ES-I3 (cell line): ENCODE measurements around the gene IFNA2.
"Not testable (repeated sequence)": the region's sequence is repeated elsewhere in the genome, so short reads cannot be mapped to it uniquely, and the experiment has no call there.

Experiments used
- H3K36me3 ChIP-seq: 2 replicates; pipeline ENCODE4 v1.6.1; 2013; ENCODE audit warnings: mild to moderate bottlenecking, low read length, control low read depth, moderate library complexity; ENCODE audit not compliant: insufficient read depth
- H3K4me1 ChIP-seq: 2 replicates; pipeline ENCODE4 v1.6.1; 2013; ENCODE audit warnings: mild to moderate bottlenecking, control low read depth, low read length; ENCODE audit not compliant: insufficient read depth
- H3K9ac ChIP-seq: 2 replicates; pipeline ENCODE4 v1.6.1; 2013; ENCODE audit warnings: low read depth, mild to moderate bottlenecking, low read length, moderate library complexity
- H3K9me3 ChIP-seq: 2 replicates; pipeline ENCODE4 v1.6.1; 2013; ENCODE audit warnings: mild to moderate bottlenecking, low read length, moderate library complexity; ENCODE audit not compliant: control insufficient read depth, insufficient read depth

IFNA2 gene

DNA sequence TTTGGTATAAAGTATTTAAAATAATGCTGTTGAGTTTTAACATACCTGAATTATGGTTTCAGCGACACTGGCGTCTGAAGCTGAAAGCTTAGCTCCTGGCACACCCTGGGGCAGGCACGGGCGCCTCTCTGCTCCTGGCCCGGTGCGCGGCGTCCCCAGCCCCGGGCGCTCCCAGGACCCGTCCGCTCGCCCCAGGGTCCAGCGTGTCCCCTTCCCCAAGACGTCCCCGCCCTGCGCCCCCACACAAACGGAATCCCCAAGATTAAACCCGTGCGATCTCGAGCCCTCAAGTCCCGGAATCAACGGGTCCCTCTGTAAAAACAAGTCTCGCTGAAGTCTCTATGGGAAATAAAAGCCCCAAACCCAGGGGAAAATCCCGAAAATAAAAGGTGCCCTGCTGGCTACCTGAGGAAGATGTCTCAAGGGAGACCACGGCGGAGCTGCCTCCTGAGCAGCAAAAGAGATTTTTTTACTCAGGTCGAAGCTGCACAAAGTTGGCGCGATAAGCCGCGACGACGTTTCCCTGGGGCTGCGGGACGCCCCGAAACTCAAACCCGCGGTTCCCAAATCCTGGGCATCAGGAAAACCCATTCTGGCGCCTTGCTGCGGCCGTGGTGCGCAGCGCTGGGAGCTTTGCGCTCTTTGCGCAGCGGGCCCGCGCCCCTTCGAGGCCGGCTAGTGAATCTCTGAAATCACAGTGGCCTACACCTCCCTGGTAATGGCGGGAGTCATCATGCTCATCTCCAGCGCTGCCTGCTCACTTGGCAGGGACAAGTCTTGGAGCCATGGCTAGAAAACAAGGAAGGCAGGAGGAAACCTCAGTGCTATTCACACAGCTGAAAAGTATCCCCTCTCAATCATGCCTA lies 17.4 kb upstream of the IFNA2 start:
- H3K9ac ChIP-seq, result peak overlapping the region; percentile 65
- 0 out of 2 replicates have a peak, but pooled peaks cover 3% of the 10 kb centered on the region for H3K4me1 ChIP-seq
- no peaks in the 10 kb centered on the region for H3K9me3 ChIP-seq
- no peaks in the 10 kb centered on the region for H3K36me3 ChIP-seq

DNA sequence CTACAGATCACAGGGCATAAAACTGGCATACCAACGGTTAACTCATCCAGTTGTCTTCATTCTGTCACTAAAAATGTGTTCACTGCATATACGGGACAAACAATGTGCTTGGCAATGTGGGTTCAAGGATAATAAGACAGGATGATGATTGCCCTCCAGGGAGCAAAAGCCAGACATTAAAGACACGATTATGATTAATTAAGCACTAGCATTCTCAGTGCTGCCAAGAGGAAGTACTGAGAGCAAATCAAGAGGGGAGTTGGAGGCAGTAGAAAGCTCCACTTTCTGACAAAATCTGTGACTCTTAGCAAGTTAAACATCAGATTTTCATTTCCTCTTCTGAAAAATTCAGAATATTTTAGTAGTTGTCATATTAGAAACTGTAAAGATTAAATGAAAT lies 14.8 kb upstream of the IFNA2 start:
- no peaks in the 10 kb centered on the region for H3K36me3 ChIP-seq
- 0 out of 2 replicates have a peak, but pooled peaks cover 3% of the 10 kb centered on the region for H3K4me1 ChIP-seq
- H3K9ac ChIP-seq, result no peak overlapping the region
- no peaks in the 10 kb centered on the region for H3K9me3 ChIP-seq

DNA sequence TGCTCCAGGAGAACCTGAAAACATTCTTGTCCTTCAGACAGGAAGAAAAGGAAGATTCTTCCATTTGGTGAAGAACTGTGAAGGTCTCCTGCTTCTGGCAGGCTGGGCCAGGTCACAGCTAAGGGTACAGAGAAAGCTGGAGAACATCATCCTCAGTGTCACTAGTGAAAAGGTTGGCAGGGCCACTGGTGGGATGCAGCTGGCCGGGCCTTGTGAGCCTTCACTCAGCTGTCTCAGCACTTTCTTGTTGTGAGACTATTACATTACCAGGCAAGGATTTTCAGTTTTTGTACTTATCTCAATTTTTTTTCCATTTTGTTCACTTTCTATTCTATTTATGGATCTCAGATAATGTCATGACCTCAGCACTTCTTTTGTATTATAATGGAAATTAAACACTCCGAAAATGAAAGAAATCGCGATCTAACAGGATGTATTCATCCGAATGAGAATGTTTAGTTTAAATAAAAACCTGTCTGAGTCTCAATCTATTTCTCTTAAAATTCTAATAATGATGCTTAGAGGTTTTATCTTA lies 13.8 kb upstream of the IFNA2 start:
- Histone ChIP-seq H3K9ac (no peak overlapping the region), H3K36me3 (no peaks in the 10 kb centered on the region), H3K9me3 (no peaks in the 10 kb centered on the region), H3K4me1 (0 out of 2 replicates have a peak, but pooled peaks cover 3% of the 10 kb centered on the region)

DNA sequence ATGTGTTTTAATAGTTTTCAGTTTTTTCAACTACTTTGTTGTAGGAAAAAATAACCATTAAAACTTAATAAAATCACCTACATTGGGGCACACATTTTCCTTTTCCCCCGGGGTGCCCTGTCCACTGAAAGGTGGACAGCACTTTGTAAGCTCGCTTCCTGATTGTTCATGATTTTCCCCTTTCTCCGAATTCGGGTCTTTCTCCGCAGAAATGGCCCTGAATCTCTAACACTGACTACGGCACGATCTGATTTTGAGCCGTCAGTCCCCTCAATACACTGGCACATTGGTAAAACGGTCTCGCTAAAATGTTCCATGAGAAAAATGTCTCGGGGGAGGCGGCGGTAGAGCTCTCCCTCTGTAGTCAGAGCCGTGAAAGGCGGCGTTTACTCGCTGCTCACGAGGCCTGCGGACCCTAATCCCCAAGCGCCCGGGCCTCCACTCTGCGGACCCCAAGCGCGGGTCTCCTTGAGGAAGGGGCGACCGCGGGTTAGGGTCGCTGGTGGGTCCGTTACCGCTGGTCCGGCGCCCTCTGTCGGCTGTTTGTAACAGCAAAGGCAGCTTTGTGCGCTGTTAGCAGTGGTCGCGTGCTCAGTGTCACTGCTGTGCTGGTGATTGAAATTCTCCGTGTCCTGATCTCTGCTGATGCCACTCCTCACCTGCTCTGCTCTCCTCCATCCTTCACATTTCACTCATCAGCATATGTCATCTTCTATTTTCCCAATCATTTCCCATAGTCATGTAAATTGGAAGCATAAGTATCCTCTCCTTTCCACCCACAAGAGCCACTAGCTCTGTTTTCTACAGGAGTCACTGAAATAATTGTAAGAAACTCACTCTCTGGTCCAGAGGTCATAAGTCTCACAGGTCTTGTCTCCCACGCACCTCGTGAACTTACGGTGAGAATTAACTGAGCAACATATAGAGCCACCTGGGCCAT lies 10.8 kb upstream of the IFNA2 start:
- no peaks in the 10 kb centered on the region for H3K4me1 ChIP-seq
- peak overlapping the region; percentile 82 for H3K9ac ChIP-seq
- H3K9me3 ChIP-seq, result no peaks in the 10 kb centered on the region
- no peaks in the 10 kb centered on the region for H3K36me3 ChIP-seq

DNA sequence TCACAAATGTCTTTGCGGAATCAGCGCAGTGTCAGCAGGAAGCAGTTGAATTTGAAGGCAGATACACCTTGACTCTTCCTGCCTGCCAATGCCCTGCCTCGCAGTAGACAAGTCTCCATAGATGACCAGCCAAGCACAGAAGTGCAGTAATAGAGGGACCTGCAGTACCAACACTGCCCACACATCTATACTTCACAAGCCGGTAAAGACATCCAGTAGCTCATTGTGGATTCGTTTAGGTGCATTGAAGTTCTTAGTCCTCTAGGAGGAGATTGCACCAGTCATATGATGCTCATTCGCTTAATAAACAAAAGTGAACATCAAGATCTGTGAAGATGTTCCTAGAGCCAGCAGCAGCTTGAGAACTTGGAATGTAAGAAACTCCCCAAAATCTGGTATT lies 7.1 kb upstream of the IFNA2 start:
- Histone ChIP-seq H3K36me3 (no peaks in the 10 kb centered on the region), H3K9ac (no peak overlapping the region), H3K4me1 (no peaks in the 10 kb centered on the region), H3K9me3 (no peaks in the 10 kb centered on the region)

DNA sequence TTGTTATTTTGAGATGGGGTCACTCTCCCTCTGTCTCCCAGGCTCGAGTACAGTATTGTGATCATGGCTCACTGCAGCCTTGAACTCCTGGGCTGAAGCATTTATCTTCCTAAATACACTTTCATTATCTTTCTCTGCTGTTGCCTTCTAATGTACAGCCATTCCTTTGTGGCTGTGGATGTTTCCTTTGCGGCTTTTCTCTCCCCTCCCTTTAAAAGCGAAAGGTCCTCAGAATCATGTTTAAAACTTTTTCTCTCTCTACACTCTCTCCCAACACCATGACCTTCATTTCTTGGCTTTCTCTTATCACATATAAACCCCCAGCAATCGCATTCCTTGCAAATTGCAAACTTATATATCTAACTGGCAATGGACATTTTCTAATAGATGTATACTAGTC lies 1.6 kb downstream of the IFNA2 start:
- Histone ChIP-seq H3K4me1 (peaks cover 10% of the 10 kb centered on the region), H3K9ac (no peak overlapping the region), H3K9me3 (no peaks in the 10 kb centered on the region), H3K36me3 (no peaks in the 10 kb centered on the region)

DNA sequence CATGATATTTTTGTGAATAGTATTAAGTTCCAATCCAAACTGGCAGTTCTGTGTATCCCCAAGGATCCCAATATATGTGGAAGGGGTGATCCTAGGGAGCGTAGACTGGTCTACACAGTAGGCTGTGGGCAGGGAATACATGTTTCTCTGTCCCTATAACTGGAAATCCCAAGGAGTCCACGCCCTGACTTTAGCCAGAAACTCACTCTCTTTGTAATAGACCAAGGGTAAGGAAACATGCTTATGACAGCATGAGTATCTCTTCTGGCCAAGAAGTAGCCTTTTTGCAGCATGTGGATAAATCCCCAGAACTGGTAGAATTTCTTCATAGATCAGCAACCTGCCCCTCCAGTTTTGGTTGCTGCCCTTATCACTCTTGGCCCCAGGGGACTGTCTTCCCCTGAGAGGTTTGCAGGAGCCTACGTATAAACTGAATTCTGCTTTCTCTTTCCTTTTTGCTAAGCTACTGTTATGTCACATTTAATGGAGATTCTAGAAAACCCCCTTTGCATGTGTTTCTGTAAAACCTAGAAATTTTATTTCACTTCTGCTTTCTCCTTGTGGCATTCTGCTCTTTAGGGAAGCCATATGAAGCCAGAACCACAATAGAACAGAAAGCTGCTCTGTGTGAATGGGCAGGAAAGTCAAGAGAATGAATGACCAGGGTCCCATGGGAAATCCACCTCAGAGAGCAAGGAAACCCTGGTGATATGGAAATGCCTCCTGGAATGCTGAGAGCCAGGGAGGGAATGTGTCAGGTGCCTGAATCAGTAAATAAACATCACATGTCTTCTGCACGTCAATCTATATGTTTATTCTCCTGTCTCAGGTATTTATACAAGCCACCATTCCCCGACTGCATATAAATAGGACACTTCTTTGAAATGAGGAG lies 3.5 kb downstream of the IFNA2 start:
- no peaks in the 10 kb centered on the region for H3K9me3 ChIP-seq
- peaks cover 10% of the 10 kb centered on the region for H3K4me1 ChIP-seq
- no peaks in the 10 kb centered on the region for H3K36me3 ChIP-seq
- no peak overlapping the region for H3K9ac ChIP-seq

DNA sequence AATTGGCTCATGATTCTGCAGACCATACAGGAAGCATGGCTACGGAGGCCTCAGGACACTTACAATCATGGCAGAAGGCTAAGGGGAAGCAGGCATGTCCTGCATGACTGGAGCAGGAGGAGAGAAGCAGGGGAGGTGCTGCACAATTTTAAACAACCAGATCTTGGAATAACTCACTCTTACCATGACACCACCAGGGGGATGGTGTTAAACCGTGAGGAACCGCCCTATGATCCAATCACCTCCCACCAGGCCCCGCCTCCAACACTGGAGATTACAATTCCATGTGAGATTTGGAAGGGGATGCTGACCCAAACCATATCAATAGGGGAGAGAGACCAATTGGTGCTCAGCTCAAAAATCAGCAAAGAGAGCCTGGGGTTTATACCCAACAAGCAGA lies 13.7 kb downstream of the IFNA2 start:
- not testable (repeated sequence) for H3K9ac ChIP-seq, H3K9me3 ChIP-seq, H3K36me3 ChIP-seq, H3K4me1 ChIP-seq

DNA sequence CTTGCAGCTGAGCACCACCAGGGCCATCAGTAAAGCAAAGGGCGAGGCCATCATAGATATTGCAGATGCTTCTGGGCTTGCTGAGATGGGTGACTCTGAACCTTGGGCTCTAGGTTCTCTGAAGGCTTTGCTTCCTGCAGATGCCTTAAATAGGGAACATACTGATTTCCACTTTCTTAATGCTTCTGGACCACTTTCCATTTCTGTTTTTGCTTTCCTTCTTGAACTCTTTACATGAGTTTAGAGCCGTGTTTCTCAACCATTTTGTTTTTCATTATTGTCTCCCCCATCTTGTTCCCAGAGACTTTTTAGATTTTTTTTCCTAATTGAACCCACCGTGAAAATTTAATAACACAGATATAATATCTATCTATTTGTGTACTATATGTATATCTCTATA lies 17.2 kb downstream of the IFNA2 start, which contains the start of gene IFNA13:
Gene IFNA13 (minus strand): TSS at position 101 of the 400 bp plus-strand sequence. CDS start 47 bp downstream, at position 54.
- no peaks in the 10 kb centered on the region for H3K36me3 ChIP-seq
- H3K9ac ChIP-seq, result no peak within 1 kb of the TSS
- H3K4me1 ChIP-seq, result no peaks in the 10 kb centered on the region

DNA sequence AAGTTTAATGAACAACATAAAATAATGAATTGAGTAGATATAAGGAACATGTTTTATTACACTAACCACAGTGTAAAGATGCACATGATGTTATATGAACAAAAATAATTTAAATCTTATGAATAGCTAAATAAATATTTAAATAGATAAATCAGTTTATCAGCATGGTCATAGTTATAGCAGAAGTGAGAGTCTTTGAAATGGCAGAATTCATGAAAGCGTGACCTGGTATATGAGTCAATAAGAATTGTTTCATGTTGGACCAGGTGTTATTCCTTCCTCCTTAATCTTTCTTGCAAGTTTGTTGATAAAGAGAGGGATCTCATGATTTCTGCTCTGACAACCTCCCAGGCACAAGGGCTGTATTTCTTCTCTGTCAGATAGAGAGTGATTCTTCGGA lies 18.0 kb downstream of the IFNA2 start:
- H3K9me3 ChIP-seq, H3K9ac ChIP-seq, H3K36me3 ChIP-seq, H3K4me1 ChIP-seq: not testable (repeated sequence)

More for the DNA sequence above, 17.2 kb downstream of the IFNA2 start, which contains the start of gene IFNA13:
- no peaks in the 10 kb centered on the region for H3K9me3 ChIP-seq

DNA sequence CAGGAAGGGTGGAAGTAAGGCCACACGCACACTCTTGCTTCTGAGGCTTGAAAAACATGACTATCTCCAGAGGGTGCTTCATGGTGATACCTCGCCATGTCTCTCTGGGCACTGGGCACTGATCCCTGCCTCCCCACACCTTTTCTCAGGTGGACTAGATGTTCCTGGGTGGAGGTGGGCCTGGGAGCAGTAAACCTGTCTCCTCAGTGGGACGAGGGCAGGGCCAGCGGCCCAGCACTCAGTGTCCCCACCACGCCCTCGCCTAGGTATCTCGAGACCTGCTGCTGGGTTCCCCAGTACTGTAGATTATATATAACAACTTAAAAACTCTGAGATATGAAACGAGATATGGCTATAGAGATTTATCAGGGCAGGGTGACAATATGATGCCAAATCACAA lies 22.9 kb downstream of the IFNA2 start:
- Histone ChIP-seq H3K4me1 (no peaks in the 10 kb centered on the region), H3K9ac (no peak overlapping the region), H3K36me3 (no peaks in the 10 kb centered on the region), H3K9me3 (no peaks in the 10 kb centered on the region)

DNA sequence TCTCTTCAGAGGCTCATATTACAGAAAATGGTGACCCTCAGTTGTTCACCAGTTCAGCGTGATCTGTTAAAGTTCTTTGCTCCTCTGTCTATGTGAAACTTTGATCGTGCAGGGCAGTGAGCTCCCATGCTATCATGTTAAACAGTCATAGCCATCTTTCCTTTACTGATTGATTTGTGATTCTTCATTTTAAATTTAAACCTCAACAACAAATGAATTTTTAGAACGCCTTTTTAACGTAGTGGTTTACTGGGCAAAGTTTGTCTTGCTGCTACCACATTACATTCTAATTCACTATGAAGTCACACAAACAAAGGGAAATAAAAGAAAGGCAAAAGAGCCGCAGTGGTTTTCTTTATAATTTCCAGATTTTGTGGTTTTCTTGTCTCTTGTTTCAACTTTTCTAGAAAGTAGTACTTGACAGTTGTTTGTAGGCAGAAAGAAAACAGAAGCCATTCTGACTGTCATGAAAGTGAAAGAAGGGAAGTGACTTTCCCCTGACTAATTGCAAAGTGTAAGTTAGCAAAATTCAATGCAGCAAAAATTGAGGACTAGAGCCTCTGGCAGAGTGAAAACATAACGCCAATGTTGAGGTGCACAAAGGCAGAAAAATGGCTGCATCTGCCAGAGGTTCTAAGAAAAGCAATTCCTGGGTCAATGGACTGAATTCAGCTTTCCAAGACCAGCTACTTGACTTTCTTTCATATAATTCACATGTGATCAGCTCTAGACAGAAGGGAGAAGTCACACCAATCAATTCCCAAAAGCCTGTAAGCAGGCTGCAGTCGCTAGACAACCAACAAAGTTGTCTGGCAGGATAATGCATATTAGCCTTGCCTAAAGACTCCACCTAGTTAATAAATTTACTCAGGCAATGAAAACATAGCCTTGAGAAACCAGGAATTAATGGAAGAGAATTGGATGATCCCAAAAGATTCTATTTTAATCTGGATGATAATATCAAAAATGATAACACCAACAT lies 27.4 kb downstream of the IFNA2 start:
- no peaks in the 10 kb centered on the region for H3K36me3 ChIP-seq
- H3K9me3 ChIP-seq, result no peaks in the 10 kb centered on the region
- no peak overlapping the region for H3K9ac ChIP-seq
- H3K4me1 ChIP-seq, result no peaks in the 10 kb centered on the region

DNA sequence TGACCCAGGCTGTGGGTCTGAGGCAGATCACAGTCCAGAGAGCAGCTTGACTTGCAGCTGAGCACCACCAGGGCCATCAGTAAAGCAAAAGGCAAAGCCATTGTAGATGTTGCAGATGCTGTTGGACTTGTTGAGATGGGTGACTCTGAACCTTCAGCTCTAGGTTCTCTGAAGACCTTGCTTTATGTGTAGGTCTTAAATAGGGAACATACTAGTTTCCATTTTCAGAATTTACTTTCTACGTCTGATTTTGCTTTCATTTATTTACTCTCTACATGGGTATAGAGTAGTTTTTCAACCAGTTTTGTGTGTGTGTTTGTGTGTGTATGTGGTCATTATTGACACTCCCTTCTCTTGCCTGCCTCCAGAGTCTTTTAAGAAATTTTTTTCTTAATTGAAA lies 34.4 kb downstream of the IFNA2 start, which contains the start of gene IFNA6:
Gene IFNA6 (minus strand): TSS at position 101 of the 400 bp plus-strand sequence. CDS start 0 bp downstream, at position 101.
- no peak within 1 kb of the TSS for H3K9ac ChIP-seq
- H3K36me3 ChIP-seq, result no peaks in the 10 kb centered on the region
- no peaks in the 10 kb centered on the region for H3K9me3 ChIP-seq
- no peaks in the 10 kb centered on the region for H3K4me1 ChIP-seq
